ENCODE data around the gene DNASE1L3. TPM values are rescaled to one million over a fixed set of nuclear protein-coding genes. Genes with fewer than 3 reads are reported as not detected.
A peak's percentile ranks its signal among the peaks of the same experiment; 100 is the strongest.

DNASE1L3 gene
- total and polyA plus RNA-seq, 2 of the 13 experiments (the other 11 are each of a cell fraction or from before 2014, with no cell fraction given), result 0.86 to 1.7 TPM

DNA sequence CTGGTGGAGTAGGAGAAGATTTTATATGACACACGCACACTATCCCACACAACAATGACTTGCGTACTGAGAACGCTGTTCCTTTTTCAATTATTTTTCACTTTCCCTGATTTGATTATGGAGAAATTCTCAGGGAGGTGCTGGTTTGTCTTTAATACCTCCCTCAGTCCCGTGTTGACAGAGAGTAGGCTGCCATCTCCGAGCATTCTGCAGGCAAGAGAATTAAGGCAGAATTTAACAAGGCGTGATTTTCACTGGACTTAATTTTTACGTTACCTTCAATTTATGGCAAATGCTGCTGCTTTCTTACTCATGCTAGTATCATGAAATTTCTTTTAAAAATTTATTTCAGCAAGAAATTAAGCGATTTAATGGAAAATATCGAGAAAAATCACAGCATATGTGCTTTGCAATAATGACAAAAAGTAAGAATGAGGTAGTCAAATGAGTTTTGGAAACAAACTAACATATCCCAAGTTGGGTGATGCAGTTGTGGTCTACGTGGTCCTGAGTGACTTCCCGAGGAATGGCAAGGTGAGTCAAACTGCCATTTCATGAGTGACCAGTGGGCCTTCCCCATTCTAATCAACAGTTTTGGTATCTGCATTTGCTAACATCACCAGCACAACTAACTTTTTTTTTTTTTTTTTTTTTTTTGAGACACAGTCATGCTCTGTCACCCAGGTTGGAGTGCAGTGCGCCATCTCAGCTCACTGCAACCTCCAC is 16.9 kb downstream of the DNASE1L3 start (continued):
- TF ChIP-seq POLR2G (IDR thresholded peaks at IDR 0.05; ENCODE audit: low read depth, low read length), result peak; percentile 7; the same call in 1 of the 2 replicates
- no peak for TF ChIP-seq PAF1 (CRISPR knock-in tag; IDR thresholded peaks at IDR 0.05)
- no peak for TF ChIP-seq SOX6 (IDR thresholded peaks at IDR 0.05)
- peak; percentile 32; the same call in 1 of the 2 replicates for TF ChIP-seq SOX6 (CRISPR knock-in tag; IDR thresholded peaks at IDR 0.05)
- no peak for TF ChIP-seq TAF15 (IDR thresholded peaks at IDR 0.05; ENCODE audit: low read depth, low read length, poor library complexity, severe bottlenecking)
- TF ChIP-seq CBX1 (IDR thresholded peaks at IDR 0.05; ENCODE audit: low read depth), result no peak
- TF ChIP-seq ZNF792 (CRISPR knock-in tag; IDR thresholded peaks at IDR 0.05), result no peak
- TF ChIP-seq NFYB (CRISPR knock-in tag; IDR thresholded peaks at IDR 0.05), result no peak
- no peak for TF ChIP-seq ZNF274 (CRISPR knock-in tag; IDR thresholded peaks at IDR 0.05)
- 0 out of 2 replicates have a peak, but pooled peaks have one; percentile 0 for TF ChIP-seq ADNP (CRISPR knock-in tag; IDR thresholded peaks at IDR 0.05)
- no peak for TF ChIP-seq MYC (CRISPR knock-in tag; IDR thresholded peaks at IDR 0.05; ENCODE audit: borderline replicate concordance)
- no peak for TF ChIP-seq ZNF563 (CRISPR knock-in tag; IDR thresholded peaks at IDR 0.05)
- no peak for TF ChIP-seq ZNF382 (CRISPR knock-in tag; IDR thresholded peaks at IDR 0.05; ENCODE audit: borderline replicate concordance)
- no peak for TF ChIP-seq FOXJ3 (CRISPR knock-in tag; IDR thresholded peaks at IDR 0.05; ENCODE audit: borderline replicate concordance)
- no peak for TF ChIP-seq BCL6 (CRISPR knock-in tag; IDR thresholded peaks at IDR 0.05)
- TF ChIP-seq CREB1 (IDR thresholded peaks at IDR 0.05), result no peak
- TF ChIP-seq CREB1 (CRISPR knock-in tag; IDR thresholded peaks at IDR 0.05), result 0 out of 2 replicates have a peak, but pooled peaks have one; percentile 7
- no peak for TF ChIP-seq TBP (CRISPR knock-in tag; IDR thresholded peaks at IDR 0.05)
- no peak for TF ChIP-seq ZNF543 (CRISPR knock-in tag; IDR thresholded peaks at IDR 0.05)
- TF ChIP-seq ZNF572 (CRISPR knock-in tag; IDR thresholded peaks at IDR 0.05), result no peak
- TF ChIP-seq HNF4G (IDR thresholded peaks at IDR 0.05; ENCODE audit: borderline replicate concordance, low read depth, low read length), result no peak
- TF ChIP-seq HNF4G (CRISPR knock-in tag; IDR thresholded peaks at IDR 0.05; ENCODE audit: borderline replicate concordance, low read depth), result no peak
- no peak for TF ChIP-seq ZNF788 (CRISPR knock-in tag; IDR thresholded peaks at IDR 0.05; ENCODE audit: borderline replicate concordance)
- TF ChIP-seq, protein P1, sequence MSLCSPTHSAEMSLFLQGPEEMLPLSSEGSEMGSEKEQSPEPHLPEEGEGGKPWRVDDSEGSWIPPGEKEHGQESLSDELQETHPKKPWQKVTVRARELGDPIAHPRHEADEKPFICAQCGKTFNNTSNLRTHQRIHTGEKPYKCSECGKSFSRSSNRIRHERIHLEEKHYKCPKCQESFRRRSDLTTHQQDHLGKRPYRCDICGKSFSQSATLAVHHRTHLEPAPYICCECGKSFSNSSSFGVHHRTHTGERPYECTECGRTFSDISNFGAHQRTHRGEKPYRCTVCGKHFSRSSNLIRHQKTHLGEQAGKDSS (CRISPR knock-in tag; IDR thresholded peaks at IDR 0.05; ENCODE audit: borderline replicate concordance, low read depth), result no peak
- TF ChIP-seq, protein P2, sequence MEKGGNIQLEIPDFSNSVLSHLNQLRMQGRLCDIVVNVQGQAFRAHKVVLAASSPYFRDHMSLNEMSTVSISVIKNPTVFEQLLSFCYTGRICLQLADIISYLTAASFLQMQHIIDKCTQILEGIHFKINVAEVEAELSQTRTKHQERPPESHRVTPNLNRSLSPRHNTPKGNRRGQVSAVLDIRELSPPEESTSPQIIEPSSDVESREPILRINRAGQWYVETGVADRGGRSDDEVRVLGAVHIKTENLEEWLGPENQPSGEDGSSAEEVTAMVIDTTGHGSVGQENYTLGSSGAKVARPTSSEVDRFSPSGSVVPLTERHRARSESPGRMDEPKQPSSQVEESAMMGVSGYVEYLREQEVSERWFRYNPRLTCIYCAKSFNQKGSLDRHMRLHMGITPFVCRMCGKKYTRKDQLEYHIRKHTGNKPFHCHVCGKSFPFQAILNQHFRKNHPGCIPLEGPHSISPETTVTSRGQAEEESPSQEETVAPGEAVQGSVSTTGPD (CRISPR knock-in tag; IDR thresholded peaks at IDR 0.05), result no peak; the same call in 1 of the 2 replicates
- no peak for TF ChIP-seq JDP2 (CRISPR knock-in tag; IDR thresholded peaks at IDR 0.05; ENCODE audit: borderline replicate concordance)
- TF ChIP-seq ZNF713 (CRISPR knock-in tag; IDR thresholded peaks at IDR 0.05), result peak; percentile 80
- no peak for TF ChIP-seq ZNF782 (CRISPR knock-in tag; IDR thresholded peaks at IDR 0.05; ENCODE audit: borderline replicate concordance)
- no peak for TF ChIP-seq SNAPC2 (CRISPR knock-in tag; IDR thresholded peaks at IDR 0.05)
- TF ChIP-seq ZNF383 (CRISPR knock-in tag; IDR thresholded peaks at IDR 0.05; ENCODE audit: borderline replicate concordance), result no peak
- TF ChIP-seq TBX2 (CRISPR knock-in tag; IDR thresholded peaks at IDR 0.05; ENCODE audit: borderline replicate concordance), result 0 out of 2 replicates have a peak, but pooled peaks have one; percentile 11
- no peak for TF ChIP-seq FOXM1 (CRISPR knock-in tag; IDR thresholded peaks at IDR 0.05)
